ENCODE results near the gene PLEKHM3.

GRCh38 chr2:207813942-207814341 is 211.4 kb downstream of the PLEKHM3 start:
- TF ChIP-seq CTCF (conservative IDR thresholded peaks at IDR 0.05; ENCODE audit: low read depth in 2 of 2) (peak in 1 of 2 experiments; percentile 38; a peak in 2 of 4 replicates), STAT1 (IDR thresholded peaks at IDR 0.05; ENCODE audit: unreplicated experiment) (no peak), POLR2AphosphoS5 (IDR thresholded peaks at IDR 0.05; ENCODE audit: low read depth) (no peak), EZH2phosphoT487 (IDR thresholded peaks at IDR 0.05; ENCODE audit: unreplicated experiment) (no peak), ETS1 (IDR thresholded peaks at IDR 0.05) (no peak), EZH2 (IDR thresholded peaks at IDR 0.05; ENCODE audit: low read depth, unreplicated experiment) (no peak), REST (IDR thresholded peaks at IDR 0.05; ENCODE audit: unreplicated experiment) (no peak), ZNF114 (CRISPR knock-in tag; IDR thresholded peaks at IDR 0.05) (no peak)

Measured in GM23338 (cell line).